Stimulated activated CD4-positive, alpha-beta T cell treated with anti-CD3 and anti-CD28 coated beads, Interleukin-4, amount 100 ng/mL, for 24 hours (primary cell): ENCODE measurements around the gene FBXO3.
"Not testable (repeated sequence)": the region's sequence is repeated elsewhere in the genome, so short reads cannot be mapped to it uniquely, and the experiment has no call there.

Source experiments
- DNase-seq: peaks from one replicate; pipeline ENCODE4 v3.0.0-alpha.2; 2020

Gene FBXO3

GRCh38 chr11:33773987-33774735 is at the start of gene FBXO3:
Gene FBXO3, minus strand, starts transcription at chr11:33774520. Its CDS starts 23 bp downstream, at chr11:33774497.
- DNase-seq, result peak; percentile 80

GRCh38 chr11:33822981-33823380 is 48.7 kb upstream of the FBXO3 start:
- not testable (repeated sequence) for DNase-seq

GRCh38 chr11:33819278-33820035 is 45.1 kb upstream of the FBXO3 start:
- DNase-seq, result no peak

- peak; percentile 91 for DNase-seq
Measured at GRCh38 chr11:33808228-33808828, 34.0 kb upstream of the FBXO3 start.

GRCh38 chr11:33804471-33804870 is 30.2 kb upstream of the FBXO3 start:
- DNase-seq, result no peak

GRCh38 chr11:33802194-33802950 is 28.1 kb upstream of the FBXO3 start:
- DNase-seq, result peak; percentile 24

GRCh38 chr11:33801821-33802193 is 27.5 kb upstream of the FBXO3 start:
- no peak for DNase-seq

GRCh38 chr11:33797879-33798278 is 23.6 kb upstream of the FBXO3 start:
- DNase-seq, result no peak

- DNase-seq, result no peak
Measured at GRCh38 chr11:33790040-33790439, 15.7 kb upstream of the FBXO3 start.

- DNase-seq, result not testable (repeated sequence)
Measured at GRCh38 chr11:33788095-33788494, 13.8 kb upstream of the FBXO3 start.

GRCh38 chr11:33787076-33787475 is 12.8 kb upstream of the FBXO3 start:
- no peak for DNase-seq

- no peak for DNase-seq
Measured at GRCh38 chr11:33785609-33786008, 11.3 kb upstream of the FBXO3 start.

GRCh38 chr11:33779849-33780528 is 5.7 kb upstream of the FBXO3 start:
- DNase-seq, result no peak

GRCh38 chr11:33778675-33779074 is 4.4 kb upstream of the FBXO3 start:
- no peak for DNase-seq

- DNase-seq, result no peak
Measured at GRCh38 chr11:33777906-33778305, 3.6 kb upstream of the FBXO3 start.

- DNase-seq, result no peak
Measured at GRCh38 chr11:33775832-33776470, 1.6 kb upstream of the FBXO3 start.

GRCh38 chr11:33775467-33775807 is 1.1 kb upstream of the FBXO3 start:
- no peak for DNase-seq

- no peak for DNase-seq
Measured at GRCh38 chr11:33774736-33775466, 581 bp upstream of the FBXO3 start.

- peak; percentile 28 for DNase-seq
Measured at GRCh38 chr11:33773404-33773986, 825 bp downstream of the FBXO3 start.

- no peak for DNase-seq
Measured at GRCh38 chr11:33772870-33773269, 1.4 kb downstream of the FBXO3 start.

- DNase-seq, result no peak
Measured at GRCh38 chr11:33772300-33772699, 2.0 kb downstream of the FBXO3 start.
